C4-2B (cell line): ENCODE measurements around the gene TMCO4.

Experiments
- H3K27ac ChIP-seq: fragments of 450-650 bp; 2 replicates; pipeline ENCODE4 v1.5.1; 2017
- ZFX ChIP-seq: fragments of 450-650 bp; IDR thresholded peaks from 2 replicates; pipeline ENCODE4 v1.6.1; 2017
- TF ChIP-seq, protein P1 (sequence below): fragments of 450-650 bp; conservative IDR thresholded peaks from 2 replicates; pipeline ENCODE4 v1.5.1; 2017; ENCODE audit warnings: mild to moderate bottlenecking

TMCO4 gene

GRCh38 chr1:19688041-19688842 lies 111.5 kb downstream of the TMCO4 start:
- no peak overlapping the region for H3K27ac ChIP-seq
- no peak for TF ChIP-seq ZFX
- TF ChIP-seq, protein P1, sequence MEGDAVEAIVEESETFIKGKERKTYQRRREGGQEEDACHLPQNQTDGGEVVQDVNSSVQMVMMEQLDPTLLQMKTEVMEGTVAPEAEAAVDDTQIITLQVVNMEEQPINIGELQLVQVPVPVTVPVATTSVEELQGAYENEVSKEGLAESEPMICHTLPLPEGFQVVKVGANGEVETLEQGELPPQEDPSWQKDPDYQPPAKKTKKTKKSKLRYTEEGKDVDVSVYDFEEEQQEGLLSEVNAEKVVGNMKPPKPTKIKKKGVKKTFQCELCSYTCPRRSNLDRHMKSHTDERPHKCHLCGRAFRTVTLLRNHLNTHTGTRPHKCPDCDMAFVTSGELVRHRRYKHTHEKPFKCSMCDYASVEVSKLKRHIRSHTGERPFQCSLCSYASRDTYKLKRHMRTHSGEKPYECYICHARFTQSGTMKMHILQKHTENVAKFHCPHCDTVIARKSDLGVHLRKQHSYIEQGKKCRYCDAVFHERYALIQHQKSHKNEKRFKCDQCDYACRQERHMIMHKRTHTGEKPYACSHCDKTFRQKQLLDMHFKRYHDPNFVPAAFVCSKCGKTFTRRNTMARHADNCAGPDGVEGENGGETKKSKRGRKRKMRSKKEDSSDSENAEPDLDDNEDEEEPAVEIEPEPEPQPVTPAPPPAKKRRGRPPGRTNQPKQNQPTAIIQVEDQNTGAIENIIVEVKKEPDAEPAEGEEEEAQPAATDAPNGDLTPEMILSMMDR = no peak

DNA sequence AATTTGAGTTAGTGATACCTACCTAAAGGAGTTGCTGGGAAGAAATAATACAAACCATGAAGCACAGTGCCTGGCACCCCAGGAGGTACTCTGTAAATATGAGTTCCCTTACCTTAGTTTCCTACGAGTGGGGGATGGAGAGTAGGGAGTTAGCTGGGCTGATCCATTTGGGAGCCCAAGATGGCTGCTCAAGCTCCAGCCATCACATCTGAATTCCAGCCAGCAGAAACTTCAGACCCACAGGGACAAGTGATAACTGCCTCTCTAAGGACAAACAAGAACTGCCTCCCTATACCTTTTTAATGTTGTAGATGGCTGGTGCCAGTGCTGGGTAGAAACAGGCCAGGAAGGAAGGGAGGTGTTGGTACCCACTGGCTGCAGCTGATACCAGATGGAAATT lies 112.3 kb downstream of the TMCO4 start:
- TF ChIP-seq ZFX = no peak
- TF ChIP-seq, protein P1 = no peak

GRCh38 chr1:19685994-19686393 lies 113.7 kb downstream of the TMCO4 start:
- H3K27ac ChIP-seq = no peak overlapping the region
- TF ChIP-seq, protein P1 = no peak
- TF ChIP-seq ZFX = no peak

More for the DNA sequence above, 112.3 kb downstream of the TMCO4 start:
- H3K27ac ChIP-seq = no peak overlapping the region

DNA sequence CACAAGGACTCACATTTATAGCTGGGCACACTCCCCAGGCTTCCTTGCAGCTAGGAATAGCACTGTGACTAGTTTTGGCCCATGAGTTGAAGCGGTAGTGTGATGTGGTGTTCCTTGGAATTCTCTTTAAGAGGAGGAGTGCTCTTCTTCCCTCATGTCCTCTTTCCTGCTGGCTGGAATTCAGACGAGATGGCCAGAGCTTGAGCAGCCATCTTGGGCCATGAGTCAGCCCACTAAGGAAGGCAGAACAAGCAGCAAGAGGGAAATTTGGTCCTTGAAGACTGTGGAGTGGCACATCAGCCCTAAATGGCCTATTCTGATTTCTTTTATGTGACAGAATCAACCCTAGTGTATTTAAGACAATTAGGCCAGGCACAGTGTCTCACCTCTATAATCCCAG lies 115.0 kb downstream of the TMCO4 start:
- TF ChIP-seq, protein P1 = no peak
- H3K27ac ChIP-seq = no peak overlapping the region

DNA sequence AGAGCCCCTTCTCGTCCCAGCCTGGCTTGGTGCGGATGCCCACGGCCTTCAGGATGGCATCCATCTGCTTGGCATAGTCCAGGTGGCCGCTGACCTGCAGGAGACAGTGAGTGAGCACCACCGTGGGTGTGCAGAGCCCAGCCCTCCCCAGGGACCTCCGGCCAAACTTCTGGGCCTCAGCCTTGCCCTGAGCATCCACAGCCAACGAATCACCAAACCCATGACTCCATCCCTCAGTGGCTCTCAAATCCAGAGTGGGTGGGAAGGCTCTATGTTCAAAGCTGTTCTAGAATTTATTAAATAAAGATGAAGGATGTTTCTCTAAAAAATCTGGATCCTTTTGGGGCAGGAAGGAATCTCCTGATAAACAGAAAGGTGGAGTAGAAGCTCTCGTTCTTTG lies 116.4 kb downstream of the TMCO4 start:
- no peak overlapping the region for H3K27ac ChIP-seq
- TF ChIP-seq, protein P1 = no peak
- no peak for TF ChIP-seq ZFX

DNA sequence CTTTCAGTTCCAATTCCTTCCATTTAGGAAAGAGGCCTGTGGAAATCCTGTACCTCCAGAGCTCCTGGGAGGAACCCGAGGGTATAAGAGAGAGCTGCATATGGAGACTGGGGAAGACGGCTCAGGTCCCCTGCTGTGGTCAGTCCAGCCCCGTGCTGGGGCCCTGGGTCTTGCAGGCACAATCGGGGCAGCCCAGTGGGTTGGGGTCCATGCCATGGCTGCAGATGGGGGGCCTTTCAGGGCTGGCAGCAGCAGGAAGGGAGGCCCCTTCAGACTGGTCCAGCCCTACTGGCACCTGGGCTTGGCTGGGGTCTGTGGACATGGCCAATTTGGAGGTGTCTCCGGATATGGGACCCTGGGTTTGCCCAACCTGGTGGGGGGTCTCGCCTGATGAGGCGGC lies 116.8 kb downstream of the TMCO4 start:
- no peak overlapping the region for H3K27ac ChIP-seq
- TF ChIP-seq, protein P1 = no peak
- TF ChIP-seq ZFX = no peak

- TF ChIP-seq ZFX = no peak
- TF ChIP-seq, protein P1 = no peak
- H3K27ac ChIP-seq = no peak overlapping the region
Measured at GRCh38 chr1:19682257-19682656, 117.5 kb downstream of the TMCO4 start.
